Activated CD4-positive, alpha-beta memory T cell treated with anti-CD3 and anti-CD28 coated beads, Interleukin-2, amount 10 ng/mL, durations not matched to agents 7 days and 5 days (primary cell): ENCODE measurements around the gene DNAH10. TPM values are rescaled to one million over a fixed set of nuclear protein-coding genes. Genes with fewer than 3 reads are reported as not detected.
A peak's percentile ranks its signal among the peaks of the same experiment; 100 is the strongest.

Source experiments
- CTCF ChIA-PET: fragments of 350-600 bp; sonication (Branson Sonifier 250); formaldehyde crosslinking; loops from one replicate; lab custom pipeline; 2021; ENCODE audit warnings: antibody characterized with exemption, inconsistent platforms; lab: Charles Lee
- POLR2A ChIA-PET: fragments of 350-600 bp; sonication (Branson Sonifier 250); formaldehyde crosslinking; loops from one replicate; lab custom pipeline; 2021; ENCODE audit warnings: antibody characterized with exemption; lab: Charles Lee
- DNase-seq: peaks from one replicate; pipeline ENCODE4 v3.0.0-alpha.2; 2020
- H3K27ac Mint-ChIP-seq: one replicate; pipeline ENCODE4 v1.8.0; 2021; ENCODE audit warnings: mild to moderate bottlenecking, mixed read lengths
- H3K27me3 Mint-ChIP-seq: one replicate; pipeline ENCODE4 v1.8.0; 2021; ENCODE audit warnings: mixed read lengths
- H3K36me3 Mint-ChIP-seq: one replicate; pipeline ENCODE4 v1.8.0; 2021; ENCODE audit warnings: low read depth, mixed read lengths
- H3K4me1 Mint-ChIP-seq: one replicate; pipeline ENCODE4 v1.8.0; 2021; ENCODE audit warnings: mixed read lengths
- H3K4me3 Mint-ChIP-seq: one replicate; pipeline ENCODE4 v1.8.0; 2021; ENCODE audit warnings: mild to moderate bottlenecking, mixed read lengths
- H3K9me3 Mint-ChIP-seq: one replicate; pipeline ENCODE4 v1.8.0; 2021; ENCODE audit warnings: mixed read lengths
- total RNA-seq, 2 experiments: library from RNA; stranded (reverse); gene quantifications; one replicate each; pipeline ENCODE4 v1.2.3, GENCODE V29; 2021

Gene DNAH10
- total RNA-seq, 2 experiments from 2014 or later, result 0.13 TPM; not detected in 1

DNA sequence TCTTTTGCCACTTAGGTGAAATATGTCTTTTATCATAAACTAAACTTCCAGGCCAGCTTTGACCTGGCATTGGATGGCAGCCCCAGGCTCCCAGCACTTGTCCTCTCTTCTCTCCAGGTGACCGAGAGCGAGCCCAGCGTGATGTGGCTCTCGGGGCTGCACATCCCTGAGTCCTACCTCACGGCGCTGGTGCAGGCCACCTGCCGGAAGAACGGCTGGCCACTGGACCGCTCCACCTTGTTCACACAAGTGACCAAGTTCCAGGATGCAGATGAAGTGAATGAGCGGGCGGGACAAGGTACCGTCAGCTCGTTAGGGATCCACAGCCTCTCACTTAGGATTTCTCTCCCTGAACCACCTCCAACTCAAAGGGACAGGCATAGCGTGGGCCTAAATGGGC lies 171.1 kb downstream of the DNAH10 start:
- DNase-seq, result no peak
- Mint-ChIP-seq H3K9me3 (no peaks in the 10 kb centered on the region), H3K27me3 (peaks cover 17% of the 10 kb centered on the region), H3K4me3 (no peak overlapping the region), H3K4me1 (peaks cover 28% of the 10 kb centered on the region), H3K36me3 (peaks cover 10% of the 10 kb centered on the region), H3K27ac (no peak overlapping the region)
- CTCF ChIA-PET, result no interaction called here
- POLR2A ChIA-PET, result interaction anchor here (0.5 to 1.4 kb wide), 2 partner anchors 29 to 39 kb away, joined by 3 to 4 read pairs; partner anchors contain the start of gene CCDC92

DNA sequence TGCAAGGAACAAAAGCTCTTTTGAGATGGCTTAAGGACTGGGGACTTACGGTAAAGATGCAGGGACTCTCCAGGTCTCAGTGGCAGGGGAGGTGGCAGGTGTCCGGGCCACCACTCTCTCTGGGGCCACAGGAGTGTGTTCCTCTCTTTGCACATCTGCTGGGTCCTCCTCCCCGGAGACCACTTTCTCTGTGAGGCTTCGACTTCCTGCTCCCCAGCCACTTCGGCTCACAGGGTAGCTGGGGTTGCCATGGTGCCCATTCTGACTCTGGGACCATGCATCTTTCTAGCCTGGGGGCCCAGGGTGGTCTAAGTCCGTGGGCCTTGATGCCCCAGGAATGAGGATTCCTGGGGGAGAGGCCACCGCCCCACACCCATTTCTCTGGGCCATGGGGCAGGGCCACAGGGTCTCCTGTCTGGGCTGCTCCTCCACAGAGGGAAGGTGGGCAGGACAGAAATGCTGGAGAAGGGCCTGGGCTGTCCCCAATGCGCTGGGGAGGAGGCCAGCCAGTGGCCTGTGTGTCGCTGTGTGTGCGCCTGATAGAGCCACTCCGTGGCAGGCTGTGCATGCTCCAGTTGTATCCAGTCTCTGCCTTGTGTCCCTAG lies 172.0 kb downstream of the DNAH10 start:
- ChIA-PET POLR2A (interaction anchor here (0.5 to 1.4 kb wide), 2 partner anchors 18 to 28 kb away, joined by 3 read pairs; no protein-coding TSS in a partner anchor), CTCF (no interaction called here)

DNA sequence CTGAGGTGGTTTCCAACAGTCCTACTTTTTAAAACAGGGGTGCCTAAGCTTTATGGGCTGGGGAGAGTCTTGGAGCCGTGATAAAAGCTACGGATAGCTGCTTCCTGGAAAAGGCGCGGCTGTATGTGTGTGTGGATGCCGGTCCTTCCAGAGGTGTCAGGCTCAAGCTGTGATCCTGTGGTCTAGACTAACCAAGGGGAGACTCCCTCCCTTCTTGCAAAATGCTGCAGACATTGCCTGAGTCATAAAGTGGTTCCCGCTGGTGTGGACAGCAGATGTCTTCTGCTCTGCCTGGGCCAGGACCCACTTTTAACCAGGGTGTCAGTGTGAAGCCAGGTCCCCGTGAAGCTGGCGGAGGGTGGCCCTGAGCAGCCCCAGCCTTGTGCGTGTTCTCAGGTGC lies 172.7 kb downstream of the DNAH10 start:
- Mint-ChIP-seq H3K27ac (no peak overlapping the region), H3K36me3 (peaks cover 10% of the 10 kb centered on the region), H3K4me1 (peaks cover 39% of the 10 kb centered on the region), H3K4me3 (no peak overlapping the region), H3K9me3 (no peaks in the 10 kb centered on the region), H3K27me3 (peaks cover 17% of the 10 kb centered on the region)
- no peak for DNase-seq
- ChIA-PET CTCF (no interaction called here), POLR2A (interaction anchor here (1.4 kb wide), 1 partner anchor 18 kb away, joined by 3 read pairs; no protein-coding TSS in a partner anchor)

More for the DNA sequence above, 172.0 kb downstream of the DNAH10 start:
- H3K4me1 Mint-ChIP-seq, result peaks cover 37% of the 10 kb centered on the region
- H3K9me3 Mint-ChIP-seq, result no peaks in the 10 kb centered on the region
- DNase-seq, result no peak
- peaks cover 17% of the 10 kb centered on the region for H3K27me3 Mint-ChIP-seq
- H3K4me3 Mint-ChIP-seq, result no peak overlapping the region
- H3K27ac Mint-ChIP-seq, result no peak overlapping the region
- H3K36me3 Mint-ChIP-seq, result peaks cover 10% of the 10 kb centered on the region

DNA sequence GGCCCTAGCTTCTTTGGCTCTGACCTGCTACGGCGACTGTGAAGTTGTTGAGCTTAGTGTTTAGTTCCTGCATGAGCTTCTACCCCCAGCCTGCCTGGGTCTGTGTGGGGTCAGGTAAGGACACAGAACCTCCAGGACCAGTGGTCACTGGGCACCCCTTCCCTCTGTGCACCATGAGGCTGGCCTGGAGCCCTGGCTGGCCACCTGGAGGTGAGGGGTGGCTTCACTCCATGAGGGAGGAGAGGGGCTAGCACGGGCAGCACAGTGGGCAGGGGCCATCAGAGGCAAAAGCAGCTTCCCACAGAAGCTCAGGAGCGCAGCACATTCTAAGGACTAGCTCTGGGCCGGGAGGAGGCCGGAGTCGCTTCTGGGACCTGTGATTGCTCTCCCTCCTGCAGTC lies 173.9 kb downstream of the DNAH10 start:
- no peak overlapping the region for H3K4me3 Mint-ChIP-seq
- POLR2A ChIA-PET, result no interaction called here

DNA sequence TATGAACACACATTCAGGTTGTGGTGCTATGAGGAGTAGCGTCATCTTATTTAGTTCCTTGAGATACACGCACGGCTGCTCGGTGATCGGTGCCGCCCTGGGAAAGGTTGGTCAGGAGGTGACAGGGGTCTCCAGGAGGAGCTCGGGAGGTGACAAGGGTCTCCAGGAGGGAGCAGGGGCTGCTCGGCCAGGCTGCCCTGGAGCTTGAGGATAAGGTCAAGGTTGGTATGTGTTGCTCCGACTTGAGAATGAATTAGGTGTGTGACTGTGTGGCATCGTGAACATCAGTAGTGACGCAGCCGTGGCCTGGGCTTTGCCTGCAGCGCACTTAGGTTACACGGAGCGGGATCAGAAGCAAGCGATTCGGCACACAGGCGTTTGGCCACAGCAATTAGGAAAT lies 174.4 kb downstream of the DNAH10 start:
- H3K4me1 Mint-ChIP-seq, result peaks cover 37% of the 10 kb centered on the region
- peaks cover 10% of the 10 kb centered on the region for H3K36me3 Mint-ChIP-seq
- no peaks in the 10 kb centered on the region for H3K9me3 Mint-ChIP-seq
- ChIA-PET POLR2A (no interaction called here), CTCF (interaction anchor here (1.2 kb wide), 1 partner anchor 10 kb away, joined by 3 read pairs; no protein-coding TSS in a partner anchor)
- H3K27me3 Mint-ChIP-seq, result peaks cover 16% of the 10 kb centered on the region
- H3K4me3 Mint-ChIP-seq, result no peak overlapping the region
- DNase-seq, result no peak
- peak overlapping the region; percentile 44 for H3K27ac Mint-ChIP-seq

More for the DNA sequence above, 173.9 kb downstream of the DNAH10 start:
- CTCF ChIA-PET, result interaction anchor here (1.2 kb wide), 1 partner anchor 9 kb away, joined by 3 read pairs; no protein-coding TSS in a partner anchor
- H3K9me3 Mint-ChIP-seq, result no peaks in the 10 kb centered on the region
- peaks cover 17% of the 10 kb centered on the region for H3K27me3 Mint-ChIP-seq
- no peak for DNase-seq
- H3K4me1 Mint-ChIP-seq, result peaks cover 39% of the 10 kb centered on the region
- no peak overlapping the region for H3K27ac Mint-ChIP-seq
- peaks cover 10% of the 10 kb centered on the region for H3K36me3 Mint-ChIP-seq

DNA sequence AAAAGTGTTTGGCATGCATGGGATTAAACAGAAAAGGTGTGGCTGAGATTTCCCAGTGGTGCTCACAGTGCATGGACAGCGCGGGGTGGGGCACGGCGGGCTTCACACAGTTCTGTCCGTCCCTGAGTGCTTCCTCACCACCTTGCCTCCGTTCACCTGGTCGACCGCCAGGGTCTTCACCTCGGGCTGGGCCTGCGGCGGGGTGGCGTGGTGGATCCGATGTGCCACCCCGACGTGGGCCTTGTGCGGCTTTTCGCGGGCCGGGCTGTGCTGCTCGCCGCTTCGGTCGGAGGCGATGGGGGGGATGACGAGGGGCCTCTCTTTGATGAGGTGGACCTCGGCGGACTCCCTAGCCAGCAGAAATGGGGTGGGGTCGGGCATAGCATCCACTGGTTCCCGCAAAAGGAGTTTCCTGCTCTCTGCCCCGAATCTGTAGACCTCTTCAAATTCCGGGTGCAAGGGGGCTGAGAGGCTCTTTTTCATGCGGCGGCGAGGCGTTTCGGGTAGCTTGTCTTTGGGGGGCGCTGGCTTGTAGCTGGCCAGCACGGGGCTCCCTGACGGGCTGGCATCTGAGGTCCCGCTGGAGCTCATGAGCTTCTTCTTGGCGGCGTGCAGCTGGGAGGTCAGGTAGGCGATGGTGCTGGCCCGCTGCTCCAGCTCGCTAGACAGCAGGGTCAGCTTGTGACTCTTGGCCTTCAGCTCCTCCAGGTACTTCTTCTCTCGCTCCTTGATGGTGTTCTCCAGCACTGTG lies 175.0 kb downstream of the DNAH10 start:
- peaks cover 15% of the 10 kb centered on the region for H3K36me3 Mint-ChIP-seq
- H3K27ac Mint-ChIP-seq, result peak overlapping the region; percentile 68
- CTCF ChIA-PET, result interaction anchor here (0.8 to 1.1 kb wide), 2 partner anchors 32 to 34 kb away, joined by 3 read pairs; no protein-coding TSS in a partner anchor
- peak overlapping the region; percentile 65 for H3K4me3 Mint-ChIP-seq
- DNase-seq, result no peak
- H3K9me3 Mint-ChIP-seq, result no peaks in the 10 kb centered on the region
- peaks cover 10% of the 10 kb centered on the region for H3K27me3 Mint-ChIP-seq
- POLR2A ChIA-PET, result interaction anchor here (0.8 to 3.4 kb wide), 3 partner anchors 9 to 775 kb away, joined by 3 to 19 read pairs (median 3); partner anchors contain the start of genes CCDC92 and ZNF664
- peaks cover 31% of the 10 kb centered on the region for H3K4me1 Mint-ChIP-seq

DNA sequence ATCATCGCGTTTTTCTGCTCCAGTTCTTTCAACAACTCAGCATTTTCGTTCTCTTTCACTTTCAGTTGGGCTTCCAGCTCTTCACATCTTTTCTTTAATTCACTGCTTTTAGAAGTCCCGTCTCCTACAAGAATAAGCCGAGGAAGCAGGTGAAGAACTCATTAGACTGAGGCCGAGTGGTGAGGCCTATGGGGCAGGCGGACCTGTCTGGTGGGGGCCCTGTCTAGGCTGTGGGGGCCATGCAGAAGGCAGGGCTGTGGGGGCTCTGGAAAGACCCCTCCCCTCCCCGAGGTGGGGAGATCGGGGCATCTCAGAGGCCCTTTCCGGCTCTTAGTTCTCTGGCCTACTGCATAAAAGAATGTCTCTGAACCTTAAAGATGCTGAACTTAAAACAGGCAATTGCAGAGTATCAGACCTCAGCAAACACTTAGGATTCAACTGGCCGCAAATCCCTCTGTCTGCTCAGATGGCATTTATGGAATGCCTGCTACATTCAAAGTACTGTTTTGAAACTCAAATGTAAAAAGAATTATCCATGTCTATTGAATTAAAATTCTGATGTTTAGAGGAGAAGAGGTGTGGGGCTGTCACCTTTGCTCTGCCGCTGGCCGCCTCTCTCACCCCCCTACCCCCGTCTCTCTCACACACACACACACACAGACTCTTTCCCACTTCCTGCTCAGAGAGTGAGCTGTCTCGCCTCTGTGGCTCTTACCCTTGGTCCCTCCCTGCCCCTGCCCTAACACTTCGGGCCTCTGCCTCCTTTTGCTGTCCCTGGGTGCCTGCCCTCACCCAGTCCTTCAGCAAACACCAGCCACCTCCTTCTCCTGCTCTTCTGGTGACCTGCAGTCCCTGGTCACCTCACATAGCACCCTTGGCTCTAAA lies 175.8 kb downstream of the DNAH10 start:
- CTCF ChIA-PET, result interaction anchor here (0.8 to 1.5 kb wide), 5 partner anchors 33 to 49 kb away, joined by 3 to 11 read pairs (median 4); no protein-coding TSS in a partner anchor

DNA sequence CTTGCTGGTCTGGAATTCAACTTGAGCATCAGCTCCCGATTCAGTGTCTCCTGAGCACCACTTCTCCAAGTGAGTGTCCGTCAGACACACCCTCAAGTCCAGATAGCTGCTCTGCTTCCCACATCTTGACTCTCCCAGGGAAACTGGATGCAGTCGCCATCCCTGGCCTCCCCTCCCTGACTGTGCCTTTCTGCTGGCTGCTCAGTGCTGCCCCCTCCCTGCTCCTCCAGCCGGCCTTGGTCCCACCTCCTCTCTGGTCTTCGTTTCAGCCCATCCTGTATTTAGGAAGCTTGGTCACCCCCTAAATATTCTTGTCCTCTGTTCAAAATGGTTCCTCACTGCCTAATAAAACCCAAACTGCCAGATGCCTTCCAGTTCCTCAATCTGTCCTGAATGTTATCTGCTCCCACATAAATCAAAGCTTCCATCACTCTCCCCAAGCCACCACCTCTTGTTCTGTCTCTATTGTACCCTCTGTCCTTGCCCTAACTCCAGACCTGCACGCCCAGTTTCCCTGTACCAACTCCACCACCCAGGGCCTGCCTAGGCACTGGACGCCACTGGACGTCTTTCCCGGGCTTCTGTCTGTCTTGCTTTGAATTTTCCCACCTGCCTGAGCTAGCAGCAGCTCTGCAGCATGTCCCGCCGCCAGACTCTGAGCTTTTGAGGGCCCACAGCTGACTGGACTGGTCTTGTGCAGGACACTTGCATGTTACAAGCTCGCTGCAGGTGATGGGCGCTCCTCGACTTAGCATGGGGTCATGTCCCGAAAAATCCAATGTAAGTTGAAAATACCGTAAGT lies 176.8 kb downstream of the DNAH10 start:
- POLR2A ChIA-PET, result interaction anchor here (0.9 to 3.4 kb wide), 5 partner anchors 11 to 226 kb away, joined by 3 to 19 read pairs (median 3); partner anchors contain the start of genes CCDC92 and ZNF664
- CTCF ChIA-PET, result interaction anchor here (1.2 to 1.5 kb wide), 3 partner anchors 33 to 48 kb away, joined by 4 to 11 read pairs (median 5); no protein-coding TSS in a partner anchor
- H3K4me3 Mint-ChIP-seq, result peak overlapping the region; percentile 65
- H3K27ac Mint-ChIP-seq, result peak overlapping the region; percentile 68
- no peak for DNase-seq
- no peaks in the 10 kb centered on the region for H3K27me3 Mint-ChIP-seq
- H3K4me1 Mint-ChIP-seq, result peaks cover 25% of the 10 kb centered on the region
- no peaks in the 10 kb centered on the region for H3K9me3 Mint-ChIP-seq
- H3K36me3 Mint-ChIP-seq, result peaks cover 19% of the 10 kb centered on the region

More for the DNA sequence above, 175.8 kb downstream of the DNAH10 start:
- peak overlapping the region; percentile 65 for H3K4me3 Mint-ChIP-seq
- H3K9me3 Mint-ChIP-seq, result no peaks in the 10 kb centered on the region
- H3K36me3 Mint-ChIP-seq, result peaks cover 19% of the 10 kb centered on the region
- peak overlapping the region; percentile 68 for H3K27ac Mint-ChIP-seq
- H3K4me1 Mint-ChIP-seq, result peaks cover 25% of the 10 kb centered on the region
- POLR2A ChIA-PET, result interaction anchor here (0.8 to 3.4 kb wide), 6 partner anchors 10 to 774 kb away, joined by 3 to 19 read pairs (median 3); partner anchors contain the start of genes CCDC92 and ZNF664
- peak; percentile 67 for DNase-seq
- peaks cover 6% of the 10 kb centered on the region for H3K27me3 Mint-ChIP-seq

DNA sequence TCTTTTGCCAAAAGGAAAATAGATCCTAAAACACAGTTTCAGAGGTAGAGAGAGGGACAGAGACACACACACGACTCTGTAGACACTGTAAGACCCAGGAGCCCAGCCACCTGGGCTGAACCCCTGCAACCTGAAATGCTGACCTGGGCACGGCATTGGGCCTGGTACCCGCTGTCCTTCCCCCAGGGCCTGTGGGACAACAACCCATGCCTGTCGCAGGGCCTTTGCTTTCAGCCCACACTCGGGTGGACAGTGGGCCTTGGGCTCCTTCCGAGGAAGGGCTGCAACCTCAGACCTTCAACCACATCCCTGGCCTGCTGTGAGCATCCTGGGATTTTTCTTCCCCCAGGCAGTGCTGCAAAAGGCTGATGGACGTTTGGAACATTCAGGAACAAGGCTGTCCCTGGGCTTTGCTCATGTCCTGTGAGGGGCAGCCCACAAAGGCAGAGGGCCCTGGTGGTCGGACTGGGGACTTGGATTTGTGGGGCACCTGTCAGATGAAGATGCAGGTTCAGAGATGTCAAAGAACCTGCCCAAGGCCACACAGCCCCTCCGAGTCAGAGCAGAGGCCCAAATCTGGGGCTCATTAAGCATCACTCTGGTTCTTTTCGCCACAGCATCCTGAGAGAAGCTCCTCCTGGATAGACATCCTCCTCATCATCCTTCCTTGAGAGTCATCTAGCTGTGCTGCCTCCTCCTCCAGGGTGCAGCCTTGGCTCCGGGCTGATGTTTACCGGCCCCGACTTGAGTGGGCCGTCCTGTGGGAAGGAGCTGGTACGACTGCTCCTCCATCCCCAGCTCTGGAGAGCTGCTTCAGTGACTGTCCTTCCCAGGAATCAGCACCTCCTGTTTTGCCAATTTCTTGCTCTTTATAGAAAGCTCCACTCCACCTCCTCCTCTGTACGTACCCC lies 177.9 kb downstream of the DNAH10 start:
- Mint-ChIP-seq H3K36me3 (peaks cover 19% of the 10 kb centered on the region), H3K9me3 (no peaks in the 10 kb centered on the region), H3K27me3 (no peaks in the 10 kb centered on the region), H3K4me1 (peaks cover 25% of the 10 kb centered on the region), H3K27ac (no peak overlapping the region), H3K4me3 (no peak overlapping the region)
- ChIA-PET CTCF (interaction anchor here (1.4 to 1.5 kb wide), 2 partner anchors 32 to 47 kb away, joined by 4 to 5 read pairs; no protein-coding TSS in a partner anchor), POLR2A (interaction anchor here (3.4 kb wide), 1 partner anchor 32 kb away, joined by 19 read pairs; the partner anchor contains the start of genes CCDC92 and ZNF664)
- no peak for DNase-seq

DNA sequence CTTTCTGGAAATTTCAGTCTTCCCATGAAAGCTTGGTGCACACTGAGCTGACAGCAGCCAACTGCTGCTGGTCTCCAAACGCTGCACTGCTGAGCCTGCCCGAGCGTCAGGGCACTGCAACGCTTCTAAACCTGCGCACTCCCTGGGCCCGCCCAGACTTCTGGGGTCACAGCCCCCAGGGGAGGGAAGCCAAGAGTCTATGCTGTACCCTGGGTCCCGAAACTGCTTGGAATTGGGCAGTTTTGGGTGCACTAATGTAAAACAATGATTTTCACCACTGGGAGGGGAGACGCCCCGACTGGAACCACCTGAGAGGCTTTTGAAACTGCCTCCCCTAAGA lies 178.5 kb downstream of the DNAH10 start:
- DNase-seq, result no peak
- Mint-ChIP-seq H3K27me3 (no peaks in the 10 kb centered on the region), H3K4me1 (peaks cover 25% of the 10 kb centered on the region), H3K4me3 (no peak overlapping the region), H3K9me3 (no peaks in the 10 kb centered on the region), H3K27ac (no peak overlapping the region), H3K36me3 (peaks cover 19% of the 10 kb centered on the region)
- ChIA-PET CTCF (no interaction called here), POLR2A (no interaction called here)

DNA sequence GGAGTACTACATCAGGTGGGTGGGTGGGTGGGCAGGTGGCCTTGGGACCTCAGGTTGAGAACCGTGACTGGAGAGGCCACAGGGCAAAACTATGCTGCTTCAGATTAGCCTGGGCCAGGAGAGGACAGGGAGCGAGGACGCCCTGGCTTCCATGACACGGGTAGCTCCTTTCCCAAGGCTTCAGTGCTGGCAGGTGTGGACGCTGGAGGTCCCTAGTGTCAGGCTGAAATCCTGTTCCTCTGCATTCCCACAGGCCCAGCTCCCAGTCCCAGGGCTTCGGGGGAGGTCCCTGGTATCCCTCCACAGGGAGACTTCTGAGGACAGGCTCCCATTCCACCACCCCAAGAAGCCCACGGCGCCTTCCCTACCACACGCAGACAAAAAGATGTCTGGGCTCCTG lies 178.9 kb downstream of the DNAH10 start:
- no peak overlapping the region for H3K27ac Mint-ChIP-seq
- ChIA-PET POLR2A (no interaction called here), CTCF (no interaction called here)
- no peaks in the 10 kb centered on the region for H3K9me3 Mint-ChIP-seq
- H3K4me1 Mint-ChIP-seq, result peaks cover 25% of the 10 kb centered on the region
- no peak for DNase-seq
- no peak overlapping the region for H3K4me3 Mint-ChIP-seq
- no peaks in the 10 kb centered on the region for H3K27me3 Mint-ChIP-seq
- peaks cover 19% of the 10 kb centered on the region for H3K36me3 Mint-ChIP-seq
